Ovary (tissue), 3 donors: Measurements from ENCODE around the gene PTGES2.

Source experiments
- EP300 ChIP-seq: sonication (generic); formaldehyde crosslinking; IDR thresholded peaks from one replicate; pipeline ENCODE4 v1.6.1; 2017; ENCODE audit warnings: antibody characterized with exemption
- POLR2A ChIP-seq: fragments of 450-650 bp; IDR thresholded peaks from one replicate; pipeline ENCODE4 v1.6.1; 2017; ENCODE audit warnings: antibody characterized with exemption, mild to moderate bottlenecking, moderate library complexity
- TF ChIP-seq, protein P1 (sequence below), 3 donors: fragments of 450-650 bp in 2 of 3; fragments of 200-600 bp in 1 of 3; IDR thresholded peaks; one replicate each; pipeline versions ENCODE4 v1.5.1 to v1.8.0; 2016 to 2022; ENCODE audit warnings: antibody characterized with exemption in 3 of 3, mild to moderate bottlenecking in 1 of 3
- donor health status: DM: no; HTN: no; CAD: no.

GRCh38 chr9:128128836-128129590, 1.5 kb upstream of the PTGES2 start:
- TF ChIP-seq, protein P1, sequence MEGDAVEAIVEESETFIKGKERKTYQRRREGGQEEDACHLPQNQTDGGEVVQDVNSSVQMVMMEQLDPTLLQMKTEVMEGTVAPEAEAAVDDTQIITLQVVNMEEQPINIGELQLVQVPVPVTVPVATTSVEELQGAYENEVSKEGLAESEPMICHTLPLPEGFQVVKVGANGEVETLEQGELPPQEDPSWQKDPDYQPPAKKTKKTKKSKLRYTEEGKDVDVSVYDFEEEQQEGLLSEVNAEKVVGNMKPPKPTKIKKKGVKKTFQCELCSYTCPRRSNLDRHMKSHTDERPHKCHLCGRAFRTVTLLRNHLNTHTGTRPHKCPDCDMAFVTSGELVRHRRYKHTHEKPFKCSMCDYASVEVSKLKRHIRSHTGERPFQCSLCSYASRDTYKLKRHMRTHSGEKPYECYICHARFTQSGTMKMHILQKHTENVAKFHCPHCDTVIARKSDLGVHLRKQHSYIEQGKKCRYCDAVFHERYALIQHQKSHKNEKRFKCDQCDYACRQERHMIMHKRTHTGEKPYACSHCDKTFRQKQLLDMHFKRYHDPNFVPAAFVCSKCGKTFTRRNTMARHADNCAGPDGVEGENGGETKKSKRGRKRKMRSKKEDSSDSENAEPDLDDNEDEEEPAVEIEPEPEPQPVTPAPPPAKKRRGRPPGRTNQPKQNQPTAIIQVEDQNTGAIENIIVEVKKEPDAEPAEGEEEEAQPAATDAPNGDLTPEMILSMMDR (IDR thresholded peaks at IDR 0.05), result no peak
- no peak for TF ChIP-seq POLR2A
- no peak for TF ChIP-seq EP300
